Common myeloid progenitor, CD34-positive (primary cell): Measurements from ENCODE around the gene CACNA1D.

Experiments used
- CTCF ChIA-PET: fragments of 350-600 bp; sonication (Branson Sonifier 250); formaldehyde crosslinking; loops from one replicate; lab custom pipeline; 2021; ENCODE audit warnings: antibody characterized with exemption; lab: Charles Lee
- POLR2A ChIA-PET: fragments of 350-600 bp; sonication (Branson Sonifier 250); formaldehyde crosslinking; loops from one replicate; lab custom pipeline; 2021; ENCODE audit warnings: antibody characterized with exemption; lab: Charles Lee
- DNase-seq, 3 donors: peaks; one replicate each; pipeline versions ENCODE4 v3.0.0 to v3.0.0-alpha.2; 2013
- H3K27ac ChIP-seq, 2 experiments: 1 replicate in 1 of 2; 2 replicates in 1 of 2; pipeline ENCODE4 v1.7.0; 2013; ENCODE audit warnings: inconsistent platforms in 2 of 2, low read length in 2 of 2, mild to moderate bottlenecking in 2 of 2, low read depth in 1 of 2, moderate library complexity in 1 of 2; ENCODE audit not compliant: severe bottlenecking in 2 of 2, insufficient read depth in 1 of 2, poor library complexity in 1 of 2
- H3K27me3 ChIP-seq, 5 experiments: replicated peaks in 2 of 5; 1 replicate in 3 of 5; 2 replicates in 2 of 5; pipeline versions ENCODE4 v1.6.1 to v1.7.0; 2013; ENCODE audit warnings: low read length in 4 of 5, mild to moderate bottlenecking in 2 of 5, moderate library complexity in 2 of 5, inconsistent platforms in 1 of 5; ENCODE audit not compliant: insufficient read depth in 5 of 5, control insufficient read depth in 4 of 5
- H3K36me3 ChIP-seq, 4 experiments: 1 replicate in 2 of 4; 2 replicates in 2 of 4; pipeline versions ENCODE4 v1.6.1 to v1.7.0; 2013; ENCODE audit warnings: low read length in 3 of 4, control low read depth in 1 of 4, mild to moderate bottlenecking in 1 of 4; ENCODE audit not compliant: control insufficient read depth in 4 of 4, insufficient read depth in 4 of 4
- H3K4me1 ChIP-seq, 4 experiments: 1 replicate in 3 of 4; 2 replicates in 1 of 4; pipeline versions ENCODE4 v1.6.1 to v1.7.1; 2013; ENCODE audit warnings: low read length in 3 of 4, mild to moderate bottlenecking in 3 of 4, control low read depth in 1 of 4, inconsistent platforms in 1 of 4, moderate library complexity in 1 of 4; ENCODE audit not compliant: control insufficient read depth in 4 of 4, insufficient read depth in 4 of 4; ENCODE audit errors: control extremely low read depth in 1 of 4
- H3K4me3 ChIP-seq, 7 experiments: 1 replicate in 4 of 7; 2 replicates in 3 of 7; pipeline versions ENCODE4 v1.5.1 to v1.7.0; 2013; ENCODE audit warnings: mild to moderate bottlenecking in 7 of 7, low read length in 6 of 7, moderate library complexity in 6 of 7, inconsistent platforms in 2 of 7, low read depth in 2 of 7, control low read depth in 1 of 7; ENCODE audit not compliant: insufficient read depth in 4 of 7, control insufficient read depth in 1 of 7; ENCODE audit errors: extremely low read depth in 1 of 7
- H3K9me3 ChIP-seq, 5 experiments: 1 replicate in 4 of 5; 2 replicates in 1 of 5; pipeline versions ENCODE4 v1.6.1 to v1.7.1; 2013; ENCODE audit warnings: low read length in 4 of 5, mild to moderate bottlenecking in 2 of 5, inconsistent platforms in 1 of 5, low read depth in 1 of 5, moderate library complexity in 1 of 5; ENCODE audit not compliant: control insufficient read depth in 4 of 5, insufficient read depth in 2 of 5; ENCODE audit errors: control extremely low read depth in 1 of 5
- WGBS: methylation state at CpG from one replicate; pipeline ENCODE4 v1.1.5; 2013; ENCODE audit not compliant: insufficient coverage; 5-methylcytosine and 5-hydroxymethylcytosine counted together

The CACNA1D gene

GRCh38 chr3:53643757-53644156 is 149.3 kb downstream of the CACNA1D start:
- H3K27ac ChIP-seq: no peak overlapping the region
- no peaks in the 10 kb centered on the region for H3K9me3 ChIP-seq
- no peaks in the 10 kb centered on the region for H3K4me1 ChIP-seq
- DNase-seq: no peak
- no peak overlapping the region for H3K4me3 ChIP-seq
- WGBS: 100% methylated on average over 1 of the region's 4 CpGs
- ChIA-PET CTCF (no interaction called here), POLR2A (no interaction called here)
- no peaks in the 10 kb centered on the region for H3K27me3 ChIP-seq
- no peaks in the 10 kb centered on the region for H3K36me3 ChIP-seq

GRCh38 chr3:53645754-53646153 is 151.3 kb downstream of the CACNA1D start:
- DNase-seq: no peak
- H3K27me3 ChIP-seq: no peaks in the 10 kb centered on the region
- H3K9me3 ChIP-seq: no peaks in the 10 kb centered on the region
- no peaks in the 10 kb centered on the region for H3K4me1 ChIP-seq
- WGBS: 91% methylated on average over 1 of the region's 3 CpGs
- H3K27ac ChIP-seq: no peak overlapping the region
- ChIA-PET POLR2A (no interaction called here), CTCF (no interaction called here)
- no peak overlapping the region for H3K4me3 ChIP-seq
- no peaks in the 10 kb centered on the region for H3K36me3 ChIP-seq

GRCh38 chr3:53646723-53647122 is 152.3 kb downstream of the CACNA1D start:
- Histone ChIP-seq H3K27me3 (no peaks in the 10 kb centered on the region), H3K36me3 (no peaks in the 10 kb centered on the region), H3K4me3 (no peak overlapping the region), H3K9me3 (no peaks in the 10 kb centered on the region), H3K27ac (no peak overlapping the region), H3K4me1 (no peaks in the 10 kb centered on the region)
- DNase-seq: no peak
- 93% methylated on average over 3 of the region's 3 CpGs for WGBS
- CTCF ChIA-PET: no interaction called here
- POLR2A ChIA-PET: no interaction called here

GRCh38 chr3:53649816-53650215 is 155.4 kb downstream of the CACNA1D start:
- 98% methylated on average over 4 of the region's 4 CpGs for WGBS
- Histone ChIP-seq H3K27me3 (no peaks in the 10 kb centered on the region), H3K27ac (no peak overlapping the region), H3K36me3 (no peaks in the 10 kb centered on the region), H3K4me3 (no peak overlapping the region), H3K9me3 (peaks cover 0 to 17% (median 2%) of the 10 kb centered on the region in 5 experiments), H3K4me1 (no peaks in the 10 kb centered on the region)
- ChIA-PET CTCF (no interaction called here), POLR2A (no interaction called here)
- no peak for DNase-seq

- H3K9me3 ChIP-seq: peaks cover 0 to 21% (median 2%) of the 10 kb centered on the region in 5 experiments
- no peak overlapping the region for H3K27ac ChIP-seq
- H3K36me3 ChIP-seq: no peaks in the 10 kb centered on the region
- POLR2A ChIA-PET: no interaction called here
- H3K27me3 ChIP-seq: no peaks in the 10 kb centered on the region
- no peaks in the 10 kb centered on the region for H3K4me1 ChIP-seq
- no peak overlapping the region for H3K4me3 ChIP-seq
- no peak for DNase-seq
- CTCF ChIA-PET: no interaction called here
- WGBS: 74% methylated on average over 5 of the region's 5 CpGs
Observed at GRCh38 chr3:53650424-53650823, 156.0 kb downstream of the CACNA1D start.

- ChIA-PET POLR2A (no interaction called here), CTCF (no interaction called here)
- no peak for DNase-seq
- WGBS: 100% methylated on average over 3 of the region's 5 CpGs
- no peak overlapping the region for H3K4me3 ChIP-seq
- peaks cover 0 to 21% (median 2%) of the 10 kb centered on the region in 5 experiments for H3K9me3 ChIP-seq
- H3K36me3 ChIP-seq: no peaks in the 10 kb centered on the region
- no peaks in the 10 kb centered on the region for H3K4me1 ChIP-seq
- H3K27ac ChIP-seq: no peak overlapping the region
- H3K27me3 ChIP-seq: no peaks in the 10 kb centered on the region
Observed at GRCh38 chr3:53650928-53651661, 156.7 kb downstream of the CACNA1D start.

- peaks cover 0 to 21% (median 2%) of the 10 kb centered on the region in 5 experiments for H3K9me3 ChIP-seq
- ChIA-PET POLR2A (no interaction called here), CTCF (interaction anchor here (0.7 kb wide), 1 partner anchor 10 kb away, joined by 3 read pairs; no protein-coding TSS in a partner anchor)
- WGBS: 100% methylated on average over 5 of the region's 8 CpGs
- H3K27me3 ChIP-seq: peaks cover 0 to 2% (median 0%) of the 10 kb centered on the region in 5 experiments
- no peaks in the 10 kb centered on the region for H3K4me1 ChIP-seq
- H3K4me3 ChIP-seq: no peak overlapping the region
- H3K27ac ChIP-seq: no peak overlapping the region
- DNase-seq: no peak
- H3K36me3 ChIP-seq: no peaks in the 10 kb centered on the region
Observed at GRCh38 chr3:53651927-53652326, 157.5 kb downstream of the CACNA1D start.
